GM12878 (cell line): Measurements from ENCODE around the gene SPINK8. TPM values are rescaled to one million over a fixed set of nuclear protein-coding genes. Genes with fewer than 3 reads are reported as not detected.

Experiments
- ATAC-seq: fragments of 200-7000 bp; cut with Tn5 transposase; 3 replicates; pipeline ENCODE4 v1.9.1; 2020; ENCODE audit warnings: mild to moderate bottlenecking, moderate library complexity
- BruUV-seq: library from RNA; stranded (reverse); fragments of 400-500 nt; replicated peaks from 2 replicates; lab custom pipeline; 2021; lab: Mats Ljungman, UMichigan
- CTCF ChIA-PET: fragments of 300-600 bp; sonication (Branson Sonifier 250); formaldehyde crosslinking; extraction: SDS; loops from one replicate; lab custom pipeline; 2021; ENCODE audit warnings: inconsistent platforms; lab: Yijun Ruan, JAX
- POLR2A ChIA-PET: fragments of 350-600 bp; formaldehyde crosslinking; extraction: SDS; loops from one replicate; lab custom pipeline; 2021; ENCODE audit warnings: inconsistent platforms; lab: Charles Lee
- RAD21 ChIA-PET: fragments of 300-600 bp; sonication (Branson Sonifier 250); formaldehyde crosslinking; loops from one replicate; lab custom pipeline; 2023; ENCODE audit warnings: antibody characterized with exemption; ENCODE audit not compliant: unreplicated experiment; lab: Charles Lee
- SMC1A ChIA-PET: fragments of 300-600 bp; sonication (Branson Sonifier 250); formaldehyde crosslinking; loops from one replicate; lab custom pipeline; 2023; ENCODE audit not compliant: unreplicated experiment, uncharacterized antibody; lab: Charles Lee
- DNase-seq: peaks from one replicate; pipeline ENCODE4 v3.0.0-alpha.2; 2011; ENCODE audit warnings: low read depth, low spot score
- FAIRE-seq: peaks from 3 replicates; lab custom pipeline; 2011; peaks lifted over from hg19 to GRCh38; lab: Jason Lieb, UNC
- H2AFZ ChIP-seq: 2 replicates; pipeline ENCODE4 v1.6.0; 2011; ENCODE audit warnings: low read depth, low read length, control low read depth; ENCODE audit not compliant: control insufficient read depth
- H3K27ac ChIP-seq: 2 replicates; pipeline ENCODE4 v1.5.1; 2011; ENCODE audit warnings: control low read depth; ENCODE audit not compliant: control insufficient read depth, insufficient read depth
- H3K27me3 ChIP-seq, 2 experiments: replicated peaks in 1 of 2; 2 replicates each; pipeline versions ENCODE4 v1.6.0 to v1.6.1; 2011; ENCODE audit warnings: low read length in 1 of 2; ENCODE audit not compliant: control insufficient read depth in 2 of 2, insufficient read depth in 2 of 2
- H3K36me3 ChIP-seq, 2 experiments: 2 replicates each; pipeline ENCODE4 v1.5.1; 2011; ENCODE audit warnings: low read length in 1 of 2; ENCODE audit not compliant: control insufficient read depth in 2 of 2, insufficient read depth in 2 of 2
- H3K4me1 ChIP-seq: 2 replicates; pipeline ENCODE4 v1.6.1; 2011; ENCODE audit warnings: mild to moderate bottlenecking, low read length, moderate library complexity, mixed read lengths; ENCODE audit not compliant: control insufficient read depth, insufficient read depth
- H3K4me2 ChIP-seq: 2 replicates; pipeline ENCODE4 v1.6.0; 2011; ENCODE audit warnings: control low read depth; ENCODE audit not compliant: control insufficient read depth, insufficient read depth
- H3K4me3 ChIP-seq: fragments of 200-600 bp; sonication (generic); 2 replicates; pipeline ENCODE4 v1.5.1; 2016
- H3K79me2 ChIP-seq: 2 replicates; pipeline ENCODE4 v1.6.0; 2011; ENCODE audit warnings: low read length; ENCODE audit not compliant: control insufficient read depth, insufficient read depth
- H3K9ac ChIP-seq: 2 replicates; pipeline ENCODE4 v1.8.0; 2011; ENCODE audit warnings: low read length, control low read depth, mixed read lengths; ENCODE audit not compliant: control insufficient read depth, insufficient read depth
- H3K9me3 ChIP-seq: replicated peaks from 3 replicates; pipeline ENCODE4 v1.5.1; 2011; ENCODE audit warnings: mild to moderate bottlenecking, low read length; ENCODE audit not compliant: control insufficient read depth, insufficient read depth
- H4K20me1 ChIP-seq: 2 replicates; pipeline ENCODE4 v1.6.0; 2011; ENCODE audit not compliant: control insufficient read depth, insufficient read depth
- EGR1 ChIP-seq, 2 experiments: IDR thresholded peaks; 1 replicate in 1 of 2; 2 replicates in 1 of 2; pipeline ENCODE4 v1.6.1; 2011 to 2012; ENCODE audit warnings: low read depth in 2 of 2, low read length in 2 of 2, borderline replicate concordance in 1 of 2, mild to moderate bottlenecking in 1 of 2, moderate library complexity in 1 of 2
- EZH2 ChIP-seq: IDR thresholded peaks from 2 replicates; pipeline ENCODE4 v1.6.1; 2012; ENCODE audit warnings: low read depth, mild to moderate bottlenecking, control low read depth, inconsistent platforms, low read length, borderline replicate concordance; ENCODE audit not compliant: control insufficient read depth
- HDGF ChIP-seq: fragments of 450-650 bp; IDR thresholded peaks from 2 replicates; pipeline ENCODE4 v1.6.1; 2016; ENCODE audit warnings: antibody characterized with exemption
- NFIC ChIP-seq: IDR thresholded peaks from 2 replicates; pipeline ENCODE4 v1.6.1; 2012; ENCODE audit warnings: low read depth, mild to moderate bottlenecking, inconsistent platforms, low read length, moderate library complexity
- NR2C1 ChIP-seq: fragments of 450-650 bp; IDR thresholded peaks from 2 replicates; pipeline ENCODE4 v1.6.1; 2017; ENCODE audit warnings: antibody characterized with exemption, mild to moderate bottlenecking, moderate library complexity
- PRDM15 ChIP-seq: fragments of 450-650 bp; formaldehyde crosslinking; IDR thresholded peaks from 2 replicates; pipeline ENCODE4 v1.4.0; 2020; ENCODE audit warnings: mild to moderate bottlenecking, moderate library complexity
- RAD21 ChIP-seq: IDR thresholded peaks from 2 replicates; pipeline ENCODE4 v1.6.1; 2011; ENCODE audit warnings: mild to moderate bottlenecking, low read depth, low read length, moderate library complexity; ENCODE audit not compliant: insufficient read depth
- RAD51 ChIP-seq: fragments of 450-650 bp; IDR thresholded peaks from 2 replicates; pipeline ENCODE4 v1.6.1; 2016; ENCODE audit warnings: moderate library complexity, mild to moderate bottlenecking, inconsistent platforms
- RELA ChIP-seq: fragments of 450-650 bp; IDR thresholded peaks from 2 replicates; pipeline ENCODE4 v1.8.0; 2014; ENCODE audit warnings: borderline replicate concordance; ENCODE audit not compliant: partially characterized antibody
- SIX5 ChIP-seq: IDR thresholded peaks from 2 replicates; pipeline ENCODE4 v1.6.1; 2011; ENCODE audit warnings: mild to moderate bottlenecking, low read depth, low read length, moderate library complexity; ENCODE audit not compliant: severe bottlenecking
- TCF3 ChIP-seq: IDR thresholded peaks from 2 replicates; pipeline ENCODE4 v1.6.1; 2012; ENCODE audit warnings: low read depth, mild to moderate bottlenecking, low read length, borderline replicate concordance; ENCODE audit not compliant: insufficient read depth
- TCF7 ChIP-seq: IDR thresholded peaks from 2 replicates; pipeline ENCODE4 v1.6.1; 2014; ENCODE audit warnings: antibody characterized with exemption, borderline replicate concordance
- ZNF384 ChIP-seq: IDR thresholded peaks from 2 replicates; pipeline ENCODE4 v1.6.1; 2012; ENCODE audit warnings: low read depth, mild to moderate bottlenecking, low read length, improper control_type of control experiment, borderline replicate concordance
- WGBS: methylation state at CpG from one replicate; pipeline ENCODE4 v1.1.6; 2016; ENCODE audit warnings: low lambda C conversion rate; ENCODE audit not compliant: insufficient replicate concordance, insufficient coverage; ENCODE audit errors: missing lambda C conversion rate; 5-methylcytosine and 5-hydroxymethylcytosine counted together
- in situ Hi-C: fragments of 300-500 bp; cut with MboI; formaldehyde crosslinking; loops from 9 replicates; pipeline ENCODE4 v1.14.3; 2018; ENCODE audit warnings: mixed read lengths
- intact Hi-C: fragments of 100-400 bp; cut with micrococcal nuclease; formaldehyde crosslinking; loops from one replicate; pipeline ENCODE4 v1.14.2; 2022; ENCODE audit not compliant: unreplicated experiment
- polyA plus RNA-seq, 11 experiments: library from polyadenylated mRNA; depleted of rRNA in 4 of 11; unstranded in 6 of 11; stranded (reverse) in 5 of 11; fragments of >200 nt; fragmentation: Nextera tagmentation in 4 of 11; fragmentation: Illumina TruSeq in 1 of 11; extraction: Ambion mirVana in 4 of 11; extraction: Trizol in 1 of 11; gene quantifications; 1 replicate in 1 of 11; 2 replicates in 10 of 11; pipeline versions ENCODE4 v1.2.1 to v1.2.3, GENCODE V29; 2011 to 2016; ENCODE audit warnings: inconsistent platforms in 2 of 11, missing spikeins in 2 of 11, low read depth in 1 of 11
- total RNA-seq, 4 experiments: library from RNA; depleted of rRNA in 3 of 4; stranded (reverse); fragments of >200 nt in 3 of 4; fragmentation: Illumina TruSeq in 1 of 4; extraction: Trizol in 1 of 4; gene quantifications; 2 replicates each; pipeline versions ENCODE4 v1.2.1 to v1.2.3, GENCODE V29; 2013 to 2021
- TF ChIP-seq, protein P1 (sequence below): IDR thresholded peaks from 2 replicates; pipeline ENCODE4 v1.6.1; 2012; ENCODE audit warnings: improper control_type of control experiment, low read depth, low read length; ENCODE audit not compliant: insufficient replicate concordance

The SPINK8 gene
- total and polyA plus RNA-seq, 10 of the 15 experiments (the other 5 are each of a cell fraction or from before 2014, with no cell fraction given), result not detected

DNA sequence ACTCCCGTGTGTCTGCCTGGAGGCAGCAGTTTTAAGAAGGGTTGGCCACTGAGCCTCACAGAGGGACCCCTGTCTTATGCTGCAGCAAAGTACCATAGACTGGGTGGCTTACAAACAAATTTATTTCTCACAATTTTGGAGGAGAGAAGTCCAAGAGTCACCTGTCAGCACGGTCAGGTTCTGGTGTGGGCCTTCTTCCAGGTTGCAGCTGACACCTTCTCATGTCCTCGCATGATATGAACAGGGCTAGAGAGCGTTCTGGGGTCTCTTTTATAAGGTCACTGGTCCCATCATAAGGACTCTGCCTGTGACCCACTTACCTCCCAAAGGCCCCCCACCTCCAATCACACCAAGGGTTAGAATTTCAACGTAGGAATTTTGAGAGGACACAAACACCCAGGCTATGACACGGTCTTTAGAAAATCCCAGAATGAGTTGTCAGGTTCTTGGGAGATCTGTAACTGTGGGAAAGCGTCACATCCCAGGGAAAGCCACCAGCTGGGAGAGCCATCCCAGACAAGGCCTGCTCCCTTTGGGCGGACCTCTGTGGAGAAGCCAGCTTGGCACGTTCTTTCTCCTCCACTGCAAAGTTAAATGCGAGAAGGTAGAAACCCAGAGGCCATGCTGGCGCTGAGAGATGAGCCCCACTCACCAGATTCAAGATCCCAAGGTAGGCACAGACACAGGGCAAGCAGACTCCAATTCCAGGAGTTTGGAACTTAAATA, 38.4 kb upstream of the SPINK8 start, which contains the start of gene FBXW12:
FBXW12 (plus strand) TSS at position 569 of the 726 bp plus-strand sequence. CDS start 549 bp downstream, outside the sequence.
- ATAC-seq (no peak), FAIRE-seq (no peak), DNase-seq (no peak)
- Histone ChIP-seq H3K4me3 (no peak within 1 kb of the TSS), H3K4me1 (no peaks in the 10 kb centered on the region), H3K27ac (no peak within 1 kb of the TSS), H3K9me3 (no peaks in the 10 kb centered on the region), H3K27me3 (no peaks in the 10 kb centered on the region; a peak in 1 of 4 replicates), H3K79me2 (no peaks in the 10 kb centered on the region), H3K4me2 (no peak within 1 kb of the TSS), H4K20me1 (no peaks in the 10 kb centered on the region), H3K9ac (no peak within 1 kb of the TSS), H3K36me3 (no peaks in the 10 kb centered on the region), H2AFZ (no peak within 1 kb of the TSS)
- TF ChIP-seq PRDM15 (CRISPR knock-in tag) (no peak), EZH2 (no peak), RAD21 (no peak), TCF7 (no peak), TCF3 (no peak), NR2C1 (no peak), RELA (no peak), EGR1 (IDR thresholded peaks at IDR 0.05; ENCODE audit: borderline replicate concordance in 1 of 2, low read depth in 2 of 2, low read length in 2 of 2) (no peak), NFIC (no peak), HDGF (no peak), ZNF384 (no peak), RAD51 (no peak), SIX5 (no peak)
- TF ChIP-seq, protein P1, sequence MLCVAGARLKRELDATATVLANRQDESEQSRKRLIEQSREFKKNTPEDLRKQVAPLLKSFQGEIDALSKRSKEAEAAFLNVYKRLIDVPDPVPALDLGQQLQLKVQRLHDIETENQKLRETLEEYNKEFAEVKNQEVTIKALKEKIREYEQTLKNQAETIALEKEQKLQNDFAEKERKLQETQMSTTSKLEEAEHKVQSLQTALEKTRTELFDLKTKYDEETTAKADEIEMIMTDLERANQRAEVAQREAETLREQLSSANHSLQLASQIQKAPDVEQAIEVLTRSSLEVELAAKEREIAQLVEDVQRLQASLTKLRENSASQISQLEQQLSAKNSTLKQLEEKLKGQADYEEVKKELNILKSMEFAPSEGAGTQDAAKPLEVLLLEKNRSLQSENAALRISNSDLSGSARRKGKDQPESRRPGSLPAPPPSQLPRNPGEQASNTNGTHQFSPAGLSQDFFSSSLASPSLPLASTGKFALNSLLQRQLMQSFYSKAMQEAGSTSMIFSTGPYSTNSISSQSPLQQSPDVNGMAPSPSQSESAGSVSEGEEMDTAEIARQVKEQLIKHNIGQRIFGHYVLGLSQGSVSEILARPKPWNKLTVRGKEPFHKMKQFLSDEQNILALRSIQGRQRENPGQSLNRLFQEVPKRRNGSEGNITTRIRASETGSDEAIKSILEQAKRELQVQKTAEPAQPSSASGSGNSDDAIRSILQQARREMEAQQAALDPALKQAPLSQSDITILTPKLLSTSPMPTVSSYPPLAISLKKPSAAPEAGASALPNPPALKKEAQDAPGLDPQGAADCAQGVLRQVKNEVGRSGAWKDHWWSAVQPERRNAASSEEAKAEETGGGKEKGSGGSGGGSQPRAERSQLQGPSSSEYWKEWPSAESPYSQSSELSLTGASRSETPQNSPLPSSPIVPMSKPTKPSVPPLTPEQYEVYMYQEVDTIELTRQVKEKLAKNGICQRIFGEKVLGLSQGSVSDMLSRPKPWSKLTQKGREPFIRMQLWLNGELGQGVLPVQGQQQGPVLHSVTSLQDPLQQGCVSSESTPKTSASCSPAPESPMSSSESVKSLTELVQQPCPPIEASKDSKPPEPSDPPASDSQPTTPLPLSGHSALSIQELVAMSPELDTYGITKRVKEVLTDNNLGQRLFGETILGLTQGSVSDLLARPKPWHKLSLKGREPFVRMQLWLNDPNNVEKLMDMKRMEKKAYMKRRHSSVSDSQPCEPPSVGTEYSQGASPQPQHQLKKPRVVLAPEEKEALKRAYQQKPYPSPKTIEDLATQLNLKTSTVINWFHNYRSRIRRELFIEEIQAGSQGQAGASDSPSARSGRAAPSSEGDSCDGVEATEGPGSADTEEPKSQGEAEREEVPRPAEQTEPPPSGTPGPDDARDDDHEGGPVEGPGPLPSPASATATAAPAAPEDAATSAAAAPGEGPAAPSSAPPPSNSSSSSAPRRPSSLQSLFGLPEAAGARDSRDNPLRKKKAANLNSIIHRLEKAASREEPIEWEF, result no peak
- CTCF ChIA-PET, result no interaction called here
- 41% methylated on average over 11 of the region's 11 CpGs for WGBS
- RAD21 ChIA-PET, result no interaction called here
- POLR2A ChIA-PET, result no interaction called here
- in situ Hi-C loops, result no loop called here
- BruUV-seq, result no TSS peak
- intact Hi-C loops, result no loop called here
- SMC1A ChIA-PET, result interaction anchor here (1.0 kb wide), 1 partner anchor 64 kb away, joined by 3 read pairs; no protein-coding TSS in a partner anchor
